ENCODE results near the gene GRIN3B. TPM values are rescaled to one million over a fixed set of nuclear protein-coding genes. Genes with fewer than 3 reads are reported as not detected.

The GRIN3B gene
- total and polyA plus RNA-seq, 9 of the 15 experiments (the other 6 are each of a cell fraction or from before 2014, with no cell fraction given) = 0.06 to 0.95 (median 0.19) TPM; not detected in 6

DNA sequence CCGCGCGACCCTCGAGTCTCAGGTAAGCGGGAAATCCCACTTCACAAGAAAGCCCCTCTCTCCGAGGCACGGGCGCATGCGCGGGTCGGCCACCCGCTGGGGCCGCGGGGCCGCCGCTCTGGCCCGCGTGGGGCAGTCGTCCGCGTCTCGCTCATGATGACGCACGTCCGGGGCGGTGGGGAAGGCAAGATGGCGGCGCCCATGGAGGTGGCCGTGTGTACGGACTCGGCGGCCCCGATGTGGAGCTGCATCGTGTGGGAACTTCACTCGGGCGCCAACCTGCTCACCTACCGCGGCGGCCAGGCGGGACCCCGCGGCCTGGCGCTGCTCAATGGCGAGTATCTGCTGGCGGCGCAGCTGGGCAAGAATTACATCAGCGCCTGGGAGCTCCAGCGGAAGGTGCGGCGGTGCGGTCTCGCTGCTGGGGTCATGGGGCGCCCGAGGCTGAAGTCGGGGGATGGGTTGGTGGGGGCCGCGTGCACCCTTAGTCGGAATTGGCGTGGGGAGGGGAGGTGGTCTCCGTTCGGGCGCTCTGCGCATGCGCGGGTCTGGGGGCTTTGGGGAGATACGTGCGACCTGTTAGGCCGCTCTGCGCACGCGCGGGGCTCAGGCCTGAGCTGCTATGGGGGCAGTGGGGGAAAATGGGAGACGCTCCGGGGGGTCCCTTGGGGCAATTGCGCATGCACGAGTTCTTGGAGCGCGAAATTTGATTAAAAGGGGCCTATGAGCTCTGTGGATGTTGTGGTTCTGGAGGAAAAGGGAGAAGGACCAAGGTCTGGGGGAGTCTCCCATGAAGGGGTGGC lies 15.9 kb upstream of the GRIN3B start, which contains the start of gene WDR18 (continued):
- TF ChIP-seq POLR2AphosphoS5 (IDR thresholded peaks at IDR 0.05; ENCODE audit: control insufficient read depth, insufficient read depth, low read depth, low read length) (0 out of 2 replicates have a peak, but pooled peaks have one; percentile 26), ARID2 (IDR thresholded peaks at IDR 0.05) (no peak), JUN (IDR thresholded peaks at IDR 0.05; ENCODE audit: borderline replicate concordance, low read depth, low read length) (peak; percentile 67; the same call in 1 of the 2 replicates), JUN (CRISPR knock-in tag; IDR thresholded peaks at IDR 0.05; ENCODE audit: borderline replicate concordance) (0 out of 2 replicates have a peak, but pooled peaks have one; percentile 53), TSC22D4 (tag; IDR thresholded peaks at IDR 0.05) (no peak), HDAC6 (IDR thresholded peaks at IDR 0.05; ENCODE audit: low read depth, low read length) (no peak), ZNF263 (CRISPR knock-in tag; IDR thresholded peaks at IDR 0.05; ENCODE audit: borderline replicate concordance) (no peak), SMARCB1 (IDR thresholded peaks at IDR 0.05; ENCODE audit: insufficient read length, low read depth) (no peak), NFIX (CRISPR knock-in tag; IDR thresholded peaks at IDR 0.05; ENCODE audit: low read depth) (no peak), FUS (optimal IDR thresholded peaks at IDR 0.05; ENCODE audit: low read depth, low read length) (peak; percentile 91), RNF2 (IDR thresholded peaks at IDR 0.05) (no peak), PHF20 (IDR thresholded peaks at IDR 0.05; ENCODE audit: partially characterized antibody) (peak; percentile 93), EZH2 (IDR thresholded peaks at IDR 0.05; ENCODE audit: borderline replicate concordance, low read depth, low read length) (no peak), STAT5A (IDR thresholded peaks at IDR 0.05; ENCODE audit: borderline replicate concordance, low read length) (no peak), RCOR1 (IDR thresholded peaks at IDR 0.05; ENCODE audit: borderline replicate concordance in 1 of 2, low read depth in 2 of 2, low read length in 2 of 2) (0 out of 4 replicates have a peak, but pooled peaks of 1 of the 2 experiments have one; percentile 41)
- TF ChIP-seq, protein P1, sequence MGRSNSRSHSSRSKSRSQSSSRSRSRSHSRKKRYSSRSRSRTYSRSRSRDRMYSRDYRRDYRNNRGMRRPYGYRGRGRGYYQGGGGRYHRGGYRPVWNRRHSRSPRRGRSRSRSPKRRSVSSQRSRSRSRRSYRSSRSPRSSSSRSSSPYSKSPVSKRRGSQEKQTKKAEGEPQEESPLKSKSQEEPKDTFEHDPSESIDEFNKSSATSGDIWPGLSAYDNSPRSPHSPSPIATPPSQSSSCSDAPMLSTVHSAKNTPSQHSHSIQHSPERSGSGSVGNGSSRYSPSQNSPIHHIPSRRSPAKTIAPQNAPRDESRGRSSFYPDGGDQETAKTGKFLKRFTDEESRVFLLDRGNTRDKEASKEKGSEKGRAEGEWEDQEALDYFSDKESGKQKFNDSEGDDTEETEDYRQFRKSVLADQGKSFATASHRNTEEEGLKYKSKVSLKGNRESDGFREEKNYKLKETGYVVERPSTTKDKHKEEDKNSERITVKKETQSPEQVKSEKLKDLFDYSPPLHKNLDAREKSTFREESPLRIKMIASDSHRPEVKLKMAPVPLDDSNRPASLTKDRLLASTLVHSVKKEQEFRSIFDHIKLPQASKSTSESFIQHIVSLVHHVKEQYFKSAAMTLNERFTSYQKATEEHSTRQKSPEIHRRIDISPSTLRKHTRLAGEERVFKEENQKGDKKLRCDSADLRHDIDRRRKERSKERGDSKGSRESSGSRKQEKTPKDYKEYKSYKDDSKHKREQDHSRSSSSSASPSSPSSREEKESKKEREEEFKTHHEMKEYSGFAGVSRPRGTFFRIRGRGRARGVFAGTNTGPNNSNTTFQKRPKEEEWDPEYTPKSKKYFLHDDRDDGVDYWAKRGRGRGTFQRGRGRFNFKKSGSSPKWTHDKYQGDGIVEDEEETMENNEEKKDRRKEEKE (IDR thresholded peaks at IDR 0.05; ENCODE audit: borderline replicate concordance in 1 of 2, control insufficient read depth in 1 of 2, low read depth in 2 of 2, low read length in 1 of 2) = no peak
- TF ChIP-seq, protein P2, sequence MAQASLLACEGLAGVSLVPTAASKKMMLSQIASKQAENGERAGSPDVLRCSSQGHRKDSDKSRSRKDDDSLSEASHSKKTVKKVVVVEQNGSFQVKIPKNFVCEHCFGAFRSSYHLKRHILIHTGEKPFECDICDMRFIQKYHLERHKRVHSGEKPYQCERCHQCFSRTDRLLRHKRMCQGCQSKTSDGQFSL (CRISPR knock-in tag; IDR thresholded peaks at IDR 0.05) = no peak
- TF ChIP-seq, protein P2 (tag; IDR thresholded peaks at IDR 0.05) = no peak
- TF ChIP-seq, protein P3, sequence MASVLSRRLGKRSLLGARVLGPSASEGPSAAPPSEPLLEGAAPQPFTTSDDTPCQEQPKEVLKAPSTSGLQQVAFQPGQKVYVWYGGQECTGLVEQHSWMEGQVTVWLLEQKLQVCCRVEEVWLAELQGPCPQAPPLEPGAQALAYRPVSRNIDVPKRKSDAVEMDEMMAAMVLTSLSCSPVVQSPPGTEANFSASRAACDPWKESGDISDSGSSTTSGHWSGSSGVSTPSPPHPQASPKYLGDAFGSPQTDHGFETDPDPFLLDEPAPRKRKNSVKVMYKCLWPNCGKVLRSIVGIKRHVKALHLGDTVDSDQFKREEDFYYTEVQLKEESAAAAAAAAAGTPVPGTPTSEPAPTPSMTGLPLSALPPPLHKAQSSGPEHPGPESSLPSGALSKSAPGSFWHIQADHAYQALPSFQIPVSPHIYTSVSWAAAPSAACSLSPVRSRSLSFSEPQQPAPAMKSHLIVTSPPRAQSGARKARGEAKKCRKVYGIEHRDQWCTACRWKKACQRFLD (CRISPR knock-in tag; IDR thresholded peaks at IDR 0.05) = no peak
- TF ChIP-seq, protein P4, sequence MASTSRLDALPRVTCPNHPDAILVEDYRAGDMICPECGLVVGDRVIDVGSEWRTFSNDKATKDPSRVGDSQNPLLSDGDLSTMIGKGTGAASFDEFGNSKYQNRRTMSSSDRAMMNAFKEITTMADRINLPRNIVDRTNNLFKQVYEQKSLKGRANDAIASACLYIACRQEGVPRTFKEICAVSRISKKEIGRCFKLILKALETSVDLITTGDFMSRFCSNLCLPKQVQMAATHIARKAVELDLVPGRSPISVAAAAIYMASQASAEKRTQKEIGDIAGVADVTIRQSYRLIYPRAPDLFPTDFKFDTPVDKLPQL (IDR thresholded peaks at IDR 0.05; ENCODE audit: extremely low read depth, insufficient read length) = no peak

Data from K562 (cell line).